OCI-LY1 (cell line): ENCODE measurements around the gene PAM16.

Experiments used
- CTCF ChIP-seq: fragments of 200-600 bp; sonication (generic), shearing (Covaris generic); IDR thresholded peaks from 2 replicates; pipeline ENCODE4 v1.5.1; 2017; ENCODE audit warnings: mild to moderate bottlenecking, antibody characterized with exemption, low read length, moderate library complexity, mixed read lengths
- EZH2 ChIP-seq: fragments of 200-600 bp; sonication (generic), shearing (Covaris generic); IDR thresholded peaks from 2 replicates; pipeline ENCODE4 v1.8.0; 2017; ENCODE audit warnings: borderline replicate concordance, mixed run types, mild to moderate bottlenecking, antibody characterized with exemption, low read length, moderate library complexity, mixed read lengths

DNA sequence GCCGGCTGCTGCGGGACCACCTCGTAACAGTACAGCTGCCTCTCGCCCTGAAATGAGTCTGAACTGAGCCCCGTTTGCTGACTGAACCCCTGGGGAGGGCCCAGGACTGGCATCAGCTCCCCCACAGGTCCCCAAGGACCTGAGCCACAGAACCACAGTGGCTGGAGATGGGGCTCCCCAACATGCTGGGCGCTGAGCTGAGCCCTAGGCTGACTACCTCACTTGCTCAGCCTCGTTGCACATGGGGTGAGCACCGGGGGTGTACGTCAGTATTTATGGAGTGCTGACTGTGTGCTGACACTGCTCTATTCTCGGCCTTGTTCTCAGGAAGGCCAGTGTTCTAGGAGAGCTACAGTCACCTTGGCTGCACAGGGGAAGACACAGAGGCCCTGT lies 13.9 kb upstream of the PAM16 start:
- no peak for TF ChIP-seq CTCF
- TF ChIP-seq EZH2, result no peak
